Measurements from ENCODE around the gene OPA3. TPM values are rescaled to one million over a fixed set of nuclear protein-coding genes. Genes with fewer than 3 reads are reported as not detected.

Gene OPA3
- total and polyA plus RNA-seq, 2 experiments from 2014 or later: 5.3 to 11.8 TPM

DNA sequence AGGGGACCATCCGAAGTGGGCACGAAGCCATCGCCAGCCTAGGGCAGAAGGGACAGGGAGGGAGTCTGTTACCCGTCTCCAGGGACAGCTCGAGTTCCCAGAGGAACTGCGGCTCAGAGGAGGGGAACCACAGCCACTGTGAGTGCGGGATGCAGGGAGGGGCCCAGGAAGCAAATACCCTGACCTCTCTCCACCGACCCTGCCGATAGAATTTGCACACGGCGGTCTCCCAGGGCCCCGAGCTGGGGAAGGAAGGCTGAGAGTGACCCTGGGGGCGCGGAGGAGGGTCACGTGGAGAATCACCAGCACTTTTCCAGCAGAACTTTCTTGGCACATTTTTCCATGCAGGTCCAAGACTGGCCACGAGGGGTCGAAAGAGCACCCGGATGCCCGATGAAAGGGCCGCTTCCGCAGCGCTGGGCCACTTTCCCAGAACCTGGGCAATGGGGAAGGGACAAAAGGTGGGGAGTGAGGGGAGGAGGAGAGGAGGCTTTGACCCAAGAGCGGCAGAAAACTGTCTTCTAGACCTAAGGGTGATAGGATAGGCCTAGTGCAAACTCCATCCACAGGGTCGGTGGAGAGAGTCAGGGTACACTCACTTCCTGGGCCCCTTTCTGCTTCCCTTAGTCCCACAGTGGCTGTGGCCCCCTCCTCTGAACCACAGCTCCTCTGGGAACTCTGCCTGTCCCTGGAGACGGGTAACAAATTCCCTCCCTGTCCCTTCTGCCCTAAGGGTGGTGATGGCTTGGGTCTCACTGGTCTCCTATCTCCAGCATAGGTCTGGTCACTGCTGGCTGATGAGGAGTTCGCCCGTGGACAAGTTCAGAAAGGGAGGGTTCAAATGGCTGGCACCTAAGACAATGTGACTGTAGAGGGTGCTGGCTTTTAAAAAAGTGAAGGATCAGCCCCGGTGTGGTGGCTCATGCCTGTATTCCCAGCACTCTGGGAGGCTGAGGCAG, 22.7 kb upstream of the OPA3 start:
- H3F3A ChIP-seq (ENCODE audit: insufficient read depth): 0 out of 2 replicates have a peak, but pooled peaks cover 7% of the 10 kb centered on the region
- H3K4me3 ChIP-seq: peak overlapping the region; percentile 59
- DNase-seq: peak; percentile 81
- no peak for TF ChIP-seq EZH2 (IDR thresholded peaks at IDR 0.05; ENCODE audit: insufficient read depth, poor library complexity, severe bottlenecking)
- no peak for TF ChIP-seq EZH2phosphoT487 (IDR thresholded peaks at IDR 0.05; ENCODE audit: insufficient read depth, low read depth)
- no peak overlapping the region for H3K27ac ChIP-seq
- H3K9ac ChIP-seq: peak overlapping the region; percentile 56
- WGBS, 2 experiments (ENCODE audit: low coverage in 1 of 2, low lambda C conversion rate in 2 of 2, missing lambda C conversion rate in 2 of 2): 7% methylated on average over 28 of the region's 28 CpGs
- H3K4me2 ChIP-seq (ENCODE audit: unreplicated experiment): peak overlapping the region; percentile 77
- H3K79me2 ChIP-seq (ENCODE audit: insufficient read depth): no peaks in the 10 kb centered on the region
- H3K36me3 ChIP-seq (ENCODE audit: low read depth): 0 out of 2 replicates have a peak, but pooled peaks cover under 1% of the 10 kb centered on the region
- H3K4me1 ChIP-seq (ENCODE audit: insufficient read depth): no peaks in the 10 kb centered on the region; the same call in 1 of the 2 replicates
- H2AFZ ChIP-seq: peak overlapping the region; percentile 84
- in situ Hi-C loops (cut with MboI): no loop called here
- H3K9me3 ChIP-seq (ENCODE audit: low read depth): no peaks in the 10 kb centered on the region
- no peaks in the 10 kb centered on the region for H4K20me1 ChIP-seq (ENCODE audit: insufficient read depth)
- H3K9me2 ChIP-seq (ENCODE audit: insufficient read depth): no peaks in the 10 kb centered on the region
- H3K27me3 ChIP-seq (replicated peaks; ENCODE audit: insufficient read depth): peaks cover 4% of the 10 kb centered on the region; the same call in 1 of the 2 replicates

DNA sequence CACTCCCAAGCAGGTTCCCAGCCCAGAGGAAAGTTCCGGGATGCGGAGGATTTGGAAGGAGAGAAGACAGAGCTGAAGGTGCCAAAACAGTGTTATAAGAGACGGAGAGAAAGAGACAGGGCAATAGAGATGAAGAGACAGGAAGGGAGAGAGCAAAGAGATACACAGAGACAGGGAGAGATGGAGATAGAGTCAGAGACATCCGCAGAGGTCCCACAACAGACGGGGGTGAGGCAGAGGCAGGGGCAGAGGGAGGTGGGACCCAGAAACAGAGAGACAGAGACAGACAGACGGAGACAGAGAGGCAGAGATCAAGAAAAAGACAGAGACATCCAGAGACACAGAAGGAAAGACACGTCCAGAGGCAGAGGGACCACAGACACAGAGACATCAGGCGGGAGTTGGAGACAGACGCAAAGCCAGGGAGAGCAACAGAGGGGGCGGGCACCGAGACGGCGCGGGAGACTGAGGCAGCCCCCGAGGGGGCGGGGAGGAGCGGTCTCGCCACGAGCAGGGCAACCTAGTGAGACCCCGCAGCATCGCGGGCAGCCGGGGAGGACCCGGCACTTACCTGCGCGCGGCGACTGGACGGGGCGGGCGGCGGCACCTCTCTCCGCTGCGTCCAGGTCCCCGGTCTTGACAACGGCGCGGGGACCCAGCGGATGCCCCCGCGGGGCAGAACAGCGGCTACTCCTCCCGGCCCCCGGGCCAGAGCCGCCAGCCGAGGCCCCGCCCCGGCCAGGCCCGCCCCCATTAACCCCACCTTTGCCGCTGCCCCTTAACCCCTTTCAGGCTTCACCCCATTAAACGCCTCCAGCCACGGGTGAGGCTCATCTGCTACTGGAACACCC, 17.1 kb upstream of the OPA3 start, which contains the start of gene GPR4:
TSS of gene GPR4 (minus strand) at position 689 of the 851 bp plus-strand sequence. CDS start 10,346 bp downstream, outside the sequence.
- Histone ChIP-seq H3K27me3 (replicated peaks; ENCODE audit: insufficient read depth) (peaks cover 12% of the 10 kb centered on the region; the same call in 1 of the 2 replicates), H3K9me2 (ENCODE audit: insufficient read depth) (no peaks in the 10 kb centered on the region), H3K4me3 (peak within 1 kb of the TSS; percentile 52), H3K9me3 (ENCODE audit: low read depth) (no peaks in the 10 kb centered on the region), H3K4me2 (ENCODE audit: unreplicated experiment) (no peak within 1 kb of the TSS), H4K20me1 (ENCODE audit: insufficient read depth) (no peaks in the 10 kb centered on the region), H3F3A (ENCODE audit: insufficient read depth) (no peaks in the 10 kb centered on the region), H3K27ac (no peak within 1 kb of the TSS), H3K36me3 (ENCODE audit: low read depth) (no peaks in the 10 kb centered on the region), H3K9ac (no peak within 1 kb of the TSS), H3K79me2 (ENCODE audit: insufficient read depth) (no peaks in the 10 kb centered on the region), H2AFZ (peak within 1 kb of the TSS; percentile 14), H3K4me1 (ENCODE audit: insufficient read depth) (peaks cover 10% of the 10 kb centered on the region)
- peak; percentile 42 for DNase-seq
- no peak for TF ChIP-seq EZH2phosphoT487 (IDR thresholded peaks at IDR 0.05; ENCODE audit: insufficient read depth, low read depth)
- TF ChIP-seq EZH2 (IDR thresholded peaks at IDR 0.05; ENCODE audit: insufficient read depth, poor library complexity, severe bottlenecking): peak; percentile 57
- in situ Hi-C loops (cut with MboI): no loop called here
- WGBS, 2 experiments (ENCODE audit: low coverage in 1 of 2, low lambda C conversion rate in 2 of 2, missing lambda C conversion rate in 2 of 2): 2 to 8% methylated on average over 31 to 32 of the region's 52 CpGs

DNA sequence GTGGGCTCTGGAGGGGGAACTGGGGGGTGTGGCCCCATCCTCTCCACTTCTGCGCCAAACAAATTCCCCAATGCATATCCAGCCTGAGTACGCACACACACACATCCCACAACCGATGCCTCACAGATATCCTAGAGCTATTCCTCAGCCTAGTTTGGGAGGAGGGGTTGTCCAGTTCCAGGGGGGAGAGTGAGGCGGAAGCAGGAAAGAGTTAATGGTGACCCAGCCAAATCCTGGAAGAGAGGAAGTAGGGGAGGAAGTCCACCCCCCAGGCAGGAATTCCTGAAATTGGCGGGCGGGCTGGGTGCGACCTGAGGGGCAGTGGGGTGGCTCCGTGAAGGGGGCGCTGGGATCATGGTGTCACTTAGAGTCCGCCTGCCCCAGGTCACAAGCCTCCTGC, 16.5 kb upstream of the OPA3 start:
- H3K4me2 ChIP-seq (ENCODE audit: unreplicated experiment): no peak overlapping the region
- no peak for TF ChIP-seq EZH2phosphoT487 (IDR thresholded peaks at IDR 0.05; ENCODE audit: insufficient read depth, low read depth)
- TF ChIP-seq EZH2 (IDR thresholded peaks at IDR 0.05; ENCODE audit: insufficient read depth, poor library complexity, severe bottlenecking): no peak
- H3K36me3 ChIP-seq (ENCODE audit: low read depth): no peaks in the 10 kb centered on the region
- H3K9ac ChIP-seq: no peak overlapping the region
- peak overlapping the region; percentile 52 for H3K4me3 ChIP-seq
- no peaks in the 10 kb centered on the region for H3K79me2 ChIP-seq (ENCODE audit: insufficient read depth)
- peak overlapping the region; percentile 14; the same call in 1 of the 2 replicates for H2AFZ ChIP-seq
- no peak overlapping the region for H3K27ac ChIP-seq
- WGBS, 2 experiments (ENCODE audit: low coverage in 1 of 2, low lambda C conversion rate in 2 of 2, missing lambda C conversion rate in 2 of 2): 23 to 25% methylated on average over 10 of the region's 10 CpGs
- no peaks in the 10 kb centered on the region for H3K9me2 ChIP-seq (ENCODE audit: insufficient read depth)
- no peaks in the 10 kb centered on the region for H3K9me3 ChIP-seq (ENCODE audit: low read depth)
- H3F3A ChIP-seq (ENCODE audit: insufficient read depth): no peaks in the 10 kb centered on the region
- peaks cover 12% of the 10 kb centered on the region; the same call in 1 of the 2 replicates for H3K27me3 ChIP-seq (replicated peaks; ENCODE audit: insufficient read depth)
- H4K20me1 ChIP-seq (ENCODE audit: insufficient read depth): no peaks in the 10 kb centered on the region
- in situ Hi-C loops (cut with MboI): no loop called here
- DNase-seq: peak; percentile 17
- peaks cover 10% of the 10 kb centered on the region for H3K4me1 ChIP-seq (ENCODE audit: insufficient read depth)

DNA sequence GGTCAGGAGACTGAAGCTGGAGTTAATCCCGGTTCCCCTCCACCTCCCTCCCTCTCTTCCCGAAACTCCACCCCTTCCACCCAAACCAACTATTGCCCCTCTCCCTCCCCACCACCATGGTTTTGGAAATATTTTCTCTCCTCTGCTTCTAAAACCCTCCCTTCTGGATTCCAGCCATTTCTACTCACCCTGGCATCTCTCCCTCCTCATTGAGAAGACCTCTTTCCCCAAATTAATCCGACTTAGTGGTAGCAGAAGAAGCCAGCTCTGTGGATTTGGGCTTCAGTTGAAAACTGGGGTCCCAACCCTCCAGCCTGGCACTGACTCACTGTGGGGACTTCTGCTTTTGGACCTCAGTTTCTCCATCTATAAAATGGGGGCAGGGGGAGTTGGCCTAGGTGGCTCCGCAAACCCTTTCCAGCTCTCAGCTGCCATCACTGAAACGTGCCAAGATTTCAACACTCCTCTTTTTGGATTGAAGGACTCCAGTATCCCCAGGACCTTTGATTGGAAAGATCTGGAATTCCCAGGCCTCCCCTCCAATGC, 15.8 kb upstream of the OPA3 start:
- Histone ChIP-seq H3K9me2 (ENCODE audit: insufficient read depth) (no peaks in the 10 kb centered on the region), H3K9ac (no peak overlapping the region), H3K4me3 (no peak overlapping the region), H3K9me3 (ENCODE audit: low read depth) (no peaks in the 10 kb centered on the region), H3K36me3 (ENCODE audit: low read depth) (no peaks in the 10 kb centered on the region), H3F3A (ENCODE audit: insufficient read depth) (no peaks in the 10 kb centered on the region), H2AFZ (no peak overlapping the region), H3K27me3 (replicated peaks; ENCODE audit: insufficient read depth) (peaks cover 12% of the 10 kb centered on the region; the same call in 1 of the 2 replicates), H3K4me2 (ENCODE audit: unreplicated experiment) (no peak overlapping the region), H4K20me1 (ENCODE audit: insufficient read depth) (no peaks in the 10 kb centered on the region), H3K79me2 (ENCODE audit: insufficient read depth) (no peaks in the 10 kb centered on the region), H3K4me1 (ENCODE audit: insufficient read depth) (peaks cover 10% of the 10 kb centered on the region), H3K27ac (no peak overlapping the region)
- DNase-seq: no peak
- TF ChIP-seq EZH2phosphoT487 (IDR thresholded peaks at IDR 0.05; ENCODE audit: insufficient read depth, low read depth) (no peak), EZH2 (IDR thresholded peaks at IDR 0.05; ENCODE audit: insufficient read depth, poor library complexity, severe bottlenecking) (no peak)
- in situ Hi-C loops (cut with MboI): no loop called here
- 21 to 25% methylated on average over 4 to 5 of the region's 5 CpGs for WGBS, 2 experiments (ENCODE audit: low coverage in 1 of 2, low lambda C conversion rate in 2 of 2, missing lambda C conversion rate in 2 of 2)
